ENCODE data around the gene CTNNA2.

The CTNNA2 gene

GRCh38 chr2:80519699-80520291, 1006.9 kb downstream of the CTNNA2 start:
- no peak for TF ChIP-seq CTCF (IDR thresholded peaks at IDR 0.05; ENCODE audit: control insufficient read depth, extremely low read depth, insufficient read depth)
- no peak overlapping the region for H3K4me3 ChIP-seq (ENCODE audit: low read depth, low read length)
- DNase-seq (ENCODE audit: low read depth): no peak

GRCh38 chr2:80525152-80525551, 1012.3 kb downstream of the CTNNA2 start:
- TF ChIP-seq CTCF (IDR thresholded peaks at IDR 0.05; ENCODE audit: control insufficient read depth, extremely low read depth, insufficient read depth): no peak
- H3K4me3 ChIP-seq (ENCODE audit: low read depth, low read length): no peak overlapping the region
- no peak for DNase-seq (ENCODE audit: low read depth)

GRCh38 chr2:80527119-80527518, 1014.3 kb downstream of the CTNNA2 start:
- no peak for DNase-seq (ENCODE audit: low read depth)
- no peak for TF ChIP-seq CTCF (IDR thresholded peaks at IDR 0.05; ENCODE audit: control insufficient read depth, extremely low read depth, insufficient read depth)
- no peak overlapping the region for H3K4me3 ChIP-seq (ENCODE audit: low read depth, low read length)

- DNase-seq (ENCODE audit: low read depth): no peak
- H3K4me3 ChIP-seq (ENCODE audit: low read depth, low read length): no peak overlapping the region
- TF ChIP-seq CTCF (IDR thresholded peaks at IDR 0.05; ENCODE audit: control insufficient read depth, extremely low read depth, insufficient read depth): no peak
Measured at GRCh38 chr2:80529466-80530165, 1016.8 kb downstream of the CTNNA2 start.

- no peak for DNase-seq (ENCODE audit: low read depth)
- H3K4me3 ChIP-seq (ENCODE audit: low read depth, low read length): no peak overlapping the region
- no peak for TF ChIP-seq CTCF (IDR thresholded peaks at IDR 0.05; ENCODE audit: control insufficient read depth, extremely low read depth, insufficient read depth)
Measured at GRCh38 chr2:80530442-80531064, 1017.7 kb downstream of the CTNNA2 start.

- TF ChIP-seq CTCF (IDR thresholded peaks at IDR 0.05; ENCODE audit: control insufficient read depth, extremely low read depth, insufficient read depth): no peak
- H3K4me3 ChIP-seq (ENCODE audit: low read depth, low read length): no peak overlapping the region
- DNase-seq (ENCODE audit: low read depth): no peak
Measured at GRCh38 chr2:80531319-80531718, 1018.5 kb downstream of the CTNNA2 start.

All from LNCaP clone FGC (cell line).